HEK293T (cell line): ENCODE results near the gene RTP3.

Experiments
- CTCF ChIA-PET: fragments of 350-600 bp; formaldehyde crosslinking; extraction: SDS; loops from one replicate; lab custom pipeline; 2021; ENCODE audit warnings: antibody characterized with exemption, inconsistent platforms; lab: Yijun Ruan, JAX
- POLR2A ChIA-PET: fragments of 350-600 bp; formaldehyde crosslinking; extraction: SDS; loops from one replicate; lab custom pipeline; 2020; ENCODE audit warnings: antibody characterized with exemption, inconsistent platforms; lab: Yijun Ruan, JAX
- DNase-seq: peaks from one replicate; pipeline ENCODE4 v3.0.0; 2012; ENCODE audit warnings: mixed read lengths; ENCODE audit errors: extremely low spot score
- ARNT ChIP-seq: fragments of 450-650 bp; IDR thresholded peaks from 2 replicates; pipeline ENCODE4 v1.6.1; 2017; ENCODE audit warnings: mild to moderate bottlenecking
- BHLHE40 ChIP-seq: fragments of 450-650 bp; IDR thresholded peaks from 2 replicates; pipeline ENCODE4 v1.6.1; 2016; ENCODE audit warnings: mild to moderate bottlenecking, moderate library complexity, borderline replicate concordance
- CTBP1 ChIP-seq: fragments of 450-650 bp; IDR thresholded peaks from 2 replicates; pipeline ENCODE4 v1.6.1; 2016; ENCODE audit warnings: borderline replicate concordance
- ELF4 ChIP-seq: fragments of 450-650 bp; IDR thresholded peaks from 2 replicates; pipeline ENCODE4 v1.6.1; 2017; ENCODE audit warnings: antibody characterized with exemption
- FOXA1 ChIP-seq: fragments of 450-650 bp; IDR thresholded peaks from 2 replicates; pipeline ENCODE4 v1.6.1; 2016; ENCODE audit warnings: mild to moderate bottlenecking
- FOXK2 ChIP-seq: fragments of 450-650 bp; IDR thresholded peaks from 2 replicates; pipeline ENCODE4 v1.6.1; 2016; ENCODE audit warnings: mild to moderate bottlenecking
- FOXM1 ChIP-seq: fragments of 450-650 bp; IDR thresholded peaks from 2 replicates; pipeline ENCODE4 v1.6.1; 2017; ENCODE audit warnings: mild to moderate bottlenecking, borderline replicate concordance
- HDGF ChIP-seq: fragments of 450-650 bp; IDR thresholded peaks from 2 replicates; pipeline ENCODE4 v1.6.1; 2017; ENCODE audit warnings: antibody characterized with exemption, borderline replicate concordance
- L3MBTL2 ChIP-seq: fragments of 450-650 bp; conservative IDR thresholded peaks from 2 replicates; pipeline ENCODE4 v1.6.1; 2016; ENCODE audit warnings: mild to moderate bottlenecking
- LEF1 ChIP-seq: fragments of 450-650 bp; IDR thresholded peaks from 2 replicates; pipeline ENCODE4 v1.6.1; 2017; ENCODE audit warnings: mild to moderate bottlenecking, borderline replicate concordance
- NFRKB ChIP-seq: fragments of 450-650 bp; IDR thresholded peaks from 2 replicates; pipeline ENCODE4 v1.6.1; 2016; ENCODE audit warnings: mild to moderate bottlenecking, moderate library complexity
- SP1 ChIP-seq: fragments of 450-650 bp; IDR thresholded peaks from 2 replicates; pipeline ENCODE4 v1.6.1; 2017
- SUZ12 ChIP-seq: fragments of 450-650 bp; IDR thresholded peaks from 2 replicates; pipeline ENCODE4 v1.6.1; 2016; ENCODE audit warnings: mild to moderate bottlenecking
- TARDBP ChIP-seq: fragments of 450-650 bp; IDR thresholded peaks from 2 replicates; pipeline ENCODE4 v1.6.1; 2016
- ZNF384 ChIP-seq: fragments of 450-650 bp; IDR thresholded peaks from 2 replicates; pipeline ENCODE4 v1.6.1; 2016
- TF ChIP-seq, protein P1 (sequence below): fragments of 450-650 bp; IDR thresholded peaks from 2 replicates; pipeline ENCODE4 v1.6.1; 2016

RTP3 gene

DNA sequence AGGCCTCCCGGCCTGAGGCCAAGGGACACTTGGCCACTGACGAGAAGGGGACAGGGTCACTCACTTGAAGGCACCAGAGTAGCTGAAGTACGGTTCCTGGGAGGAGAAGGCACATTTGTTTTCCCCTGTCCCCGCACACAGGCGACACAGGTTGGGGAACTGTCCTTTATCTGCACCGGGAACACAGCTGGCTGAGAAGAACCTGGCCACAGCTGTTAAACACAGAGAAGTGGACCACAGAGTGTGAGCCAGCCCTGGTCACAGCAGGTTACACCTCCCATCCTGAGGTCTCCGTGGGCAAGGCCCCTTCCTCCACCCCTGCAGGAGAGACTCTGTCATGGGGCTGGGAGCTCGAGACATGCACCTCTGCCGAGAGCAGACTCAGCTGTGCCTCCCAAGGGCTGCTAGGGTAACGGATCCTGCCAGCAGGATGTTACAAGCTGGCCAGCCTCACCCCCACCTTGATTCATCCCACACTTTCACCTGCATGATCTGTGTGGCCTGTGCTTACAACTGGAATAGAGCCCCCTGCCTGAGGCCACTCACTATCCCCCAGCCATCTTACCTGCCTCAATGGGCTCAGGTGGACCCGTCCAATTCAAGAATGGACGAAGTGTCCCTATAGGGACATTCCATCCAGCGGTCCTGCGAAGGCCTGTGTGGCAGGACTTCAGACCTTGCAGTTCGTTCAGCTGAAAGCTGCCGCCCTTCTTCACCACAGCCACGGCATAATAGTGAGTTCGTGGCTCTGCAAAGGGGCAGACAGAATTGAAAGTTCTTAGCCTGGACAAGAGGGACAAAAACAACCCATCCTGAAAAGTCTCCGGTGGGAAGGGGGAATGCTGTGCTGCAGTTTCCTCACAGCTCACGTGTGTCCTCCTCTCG is 42.3 kb upstream of the RTP3 start:
- POLR2A ChIA-PET, result no interaction called here
- CTCF ChIA-PET, result no interaction called here
- DNase-seq, result no peak
- TF ChIP-seq FOXA1, result no peak
- no peak for TF ChIP-seq LEF1
- TF ChIP-seq CTBP1, result no peak
- no peak for TF ChIP-seq SP1
- TF ChIP-seq ARNT, result no peak
- no peak for TF ChIP-seq NFRKB
- no peak for TF ChIP-seq FOXM1
- TF ChIP-seq BHLHE40, result no peak
- no peak for TF ChIP-seq TARDBP
- TF ChIP-seq ZNF384, result no peak
- no peak for TF ChIP-seq FOXK2

- TF ChIP-seq L3MBTL2 (no peak), BHLHE40 (no peak), NFRKB (no peak), SUZ12 (no peak), CTBP1 (no peak), TARDBP (no peak), ARNT (no peak), FOXA1 (no peak), ELF4 (no peak), SP1 (no peak), FOXM1 (no peak), HDGF (no peak), FOXK2 (no peak), ZNF384 (no peak), LEF1 (no peak)
- TF ChIP-seq, protein P1, sequence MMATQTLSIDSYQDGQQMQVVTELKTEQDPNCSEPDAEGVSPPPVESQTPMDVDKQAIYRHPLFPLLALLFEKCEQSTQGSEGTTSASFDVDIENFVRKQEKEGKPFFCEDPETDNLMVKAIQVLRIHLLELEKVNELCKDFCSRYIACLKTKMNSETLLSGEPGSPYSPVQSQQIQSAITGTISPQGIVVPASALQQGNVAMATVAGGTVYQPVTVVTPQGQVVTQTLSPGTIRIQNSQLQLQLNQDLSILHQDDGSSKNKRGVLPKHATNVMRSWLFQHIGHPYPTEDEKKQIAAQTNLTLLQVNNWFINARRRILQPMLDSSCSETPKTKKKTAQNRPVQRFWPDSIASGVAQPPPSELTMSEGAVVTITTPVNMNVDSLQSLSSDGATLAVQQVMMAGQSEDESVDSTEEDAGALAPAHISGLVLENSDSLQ, result no peak
- CTCF ChIA-PET, result no interaction called here
These were observed 41.7 kb upstream of the RTP3 start for GRCh38 chr3:46456118-46456517.

GRCh38 chr3:46460051-46460450 is 37.7 kb upstream of the RTP3 start:
- TF ChIP-seq FOXM1 (no peak), NFRKB (no peak), TARDBP (no peak), CTBP1 (no peak), ARNT (no peak), BHLHE40 (no peak), ZNF384 (no peak), ELF4 (no peak), LEF1 (no peak), FOXK2 (no peak), FOXA1 (no peak), HDGF (no peak), SP1 (no peak), L3MBTL2 (no peak), SUZ12 (no peak)
- TF ChIP-seq, protein P1, result no peak
- POLR2A ChIA-PET, result no interaction called here
- CTCF ChIA-PET, result interaction anchor here (2.5 kb wide), 1 partner anchor 10 kb away, joined by 6 read pairs; no protein-coding TSS in a partner anchor
- no peak for DNase-seq

More at GRCh38 chr3:46456118-46456517, 41.7 kb upstream of the RTP3 start:
- no peak for DNase-seq
- POLR2A ChIA-PET, result no interaction called here

GRCh38 chr3:46462111-46462510 is 35.7 kb upstream of the RTP3 start:
- ChIA-PET POLR2A (no interaction called here), CTCF (interaction anchor here (1.5 kb wide), 2 partner anchors 8 to 12 kb away, joined by 6 to 8 read pairs; no protein-coding TSS in a partner anchor)
- no peak for TF ChIP-seq L3MBTL2
- DNase-seq, result no peak

GRCh38 chr3:46462511-46462910 is 35.3 kb upstream of the RTP3 start:
- DNase-seq, result no peak
- POLR2A ChIA-PET, result no interaction called here
- CTCF ChIA-PET, result interaction anchor here (1.5 kb wide), 2 partner anchors 8 to 13 kb away, joined by 6 to 8 read pairs; no protein-coding TSS in a partner anchor
- TF ChIP-seq FOXK2 (no peak), ZNF384 (no peak), ARNT (no peak), LEF1 (no peak)

DNA sequence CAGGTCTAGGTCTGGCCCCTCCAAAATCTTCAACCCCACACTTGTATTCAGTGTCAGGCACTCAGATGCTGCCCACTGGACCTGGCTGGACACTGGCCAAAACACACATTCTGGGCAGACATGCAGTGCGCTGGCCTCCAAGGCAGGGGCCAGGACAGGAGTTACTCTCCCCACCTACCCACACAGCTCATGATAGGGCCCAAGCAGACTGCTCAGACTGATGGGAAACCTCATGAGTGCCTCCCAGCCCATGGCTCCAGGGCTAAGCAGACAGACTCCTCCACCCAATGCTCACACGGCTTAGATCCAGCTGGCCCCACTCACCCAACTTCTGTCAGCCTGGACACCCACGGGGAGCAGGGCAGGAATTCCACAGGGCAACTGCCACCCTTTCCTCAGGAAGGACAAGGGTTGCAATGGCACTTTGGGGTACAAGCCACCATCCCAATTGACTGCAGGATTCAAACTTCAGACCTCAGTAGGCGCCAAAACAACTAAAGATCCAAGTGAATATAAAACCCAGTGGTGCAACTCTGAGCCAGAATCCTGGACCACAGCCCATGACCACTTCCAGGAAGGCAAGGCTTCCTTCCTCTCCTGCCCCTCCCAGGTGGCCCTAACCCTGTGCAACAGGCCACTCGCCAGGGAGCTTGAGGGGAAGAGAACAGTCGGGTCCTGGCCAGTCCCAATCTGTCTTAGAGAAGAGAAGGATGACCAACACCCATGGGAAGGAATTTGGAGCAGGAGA is 34.5 kb upstream of the RTP3 start:
- ChIA-PET CTCF (interaction anchor here (1.5 kb wide), 2 partner anchors 9 to 13 kb away, joined by 6 to 8 read pairs; no protein-coding TSS in a partner anchor), POLR2A (no interaction called here)
- DNase-seq, result no peak
- TF ChIP-seq TARDBP, result no peak
